Endothelial cell (in vitro differentiated cells): ENCODE results near the gene KBTBD12. TPM values are rescaled to one million over a fixed set of nuclear protein-coding genes. Genes with fewer than 3 reads are reported as not detected.

Source experiments
- DNase-seq: peaks from one replicate; pipeline ENCODE4 v3.0.0; 2021; ENCODE audit warnings: low spot score
- H3K27ac Mint-ChIP-seq: one replicate; pipeline ENCODE4 v1.8.0; 2021; ENCODE audit warnings: mixed read lengths, inconsistent platforms; ENCODE audit not compliant: unreplicated experiment
- H3K27me3 Mint-ChIP-seq: one replicate; pipeline ENCODE4 v1.8.0; 2021; ENCODE audit warnings: mild to moderate bottlenecking, moderate library complexity, mixed read lengths, inconsistent platforms; ENCODE audit not compliant: unreplicated experiment
- H3K36me3 Mint-ChIP-seq: one replicate; pipeline ENCODE4 v1.8.0; 2021; ENCODE audit warnings: mild to moderate bottlenecking, low read depth, mixed read lengths, inconsistent platforms; ENCODE audit not compliant: unreplicated experiment
- H3K4me1 Mint-ChIP-seq: one replicate; pipeline ENCODE4 v1.8.0; 2021; ENCODE audit warnings: mild to moderate bottlenecking, mixed read lengths, inconsistent platforms; ENCODE audit not compliant: unreplicated experiment
- H3K4me3 Mint-ChIP-seq: one replicate; pipeline ENCODE4 v1.8.0; 2021; ENCODE audit warnings: mild to moderate bottlenecking, mixed read lengths, inconsistent platforms; ENCODE audit not compliant: unreplicated experiment
- H3K9me3 Mint-ChIP-seq: one replicate; pipeline ENCODE4 v1.8.0; 2021; ENCODE audit warnings: mixed read lengths, inconsistent platforms; ENCODE audit not compliant: unreplicated experiment
- CTCF ChIP-seq: fragments of 200-600 bp; sonication (generic); IDR thresholded peaks from one replicate; pipeline ENCODE4 v1.5.0; 2021; ENCODE audit warnings: antibody characterized with exemption; ENCODE audit not compliant: unreplicated experiment
- total RNA-seq: library from RNA; stranded (reverse); fragmentation: NEBNext Ultra II Directional; extraction: Animal tissue kit (Norgen Biotek cat#: 25700); gene quantifications from one replicate; pipeline ENCODE4 v1.2.1, GENCODE V29; 2021; ENCODE audit not compliant: unreplicated experiment

KBTBD12 gene
- total RNA-seq, 1 donor from 2014 or later = 0.05 TPM

- no peaks in the 10 kb centered on the region for H3K4me1 Mint-ChIP-seq
These were observed 28.1 kb upstream of the KBTBD12 start for GRCh38 chr3:127886956-127887231.

GRCh38 chr3:127887321-127887720, 27.7 kb upstream of the KBTBD12 start:
- peaks cover 5% of the 10 kb centered on the region for H3K36me3 Mint-ChIP-seq
- H3K27ac Mint-ChIP-seq = no peak overlapping the region
- peaks cover 3% of the 10 kb centered on the region for H3K27me3 Mint-ChIP-seq
- H3K4me1 Mint-ChIP-seq = no peaks in the 10 kb centered on the region
- no peaks in the 10 kb centered on the region for H3K9me3 Mint-ChIP-seq
- no peak overlapping the region for H3K4me3 Mint-ChIP-seq
- no peak for DNase-seq
- no peak for TF ChIP-seq CTCF

More at GRCh38 chr3:127886956-127887231, 28.1 kb upstream of the KBTBD12 start:
- no peak overlapping the region for H3K27ac Mint-ChIP-seq
- no peak overlapping the region for H3K4me3 Mint-ChIP-seq
- peaks cover 5% of the 10 kb centered on the region for H3K36me3 Mint-ChIP-seq
- H3K27me3 Mint-ChIP-seq = peaks cover 3% of the 10 kb centered on the region
- TF ChIP-seq CTCF = no peak
- no peak for DNase-seq
- no peaks in the 10 kb centered on the region for H3K9me3 Mint-ChIP-seq

GRCh38 chr3:127888156-127888555, 26.9 kb upstream of the KBTBD12 start:
- no peak for DNase-seq
- H3K4me1 Mint-ChIP-seq = no peaks in the 10 kb centered on the region
- H3K4me3 Mint-ChIP-seq = no peak overlapping the region
- H3K27me3 Mint-ChIP-seq = peaks cover 3% of the 10 kb centered on the region
- no peaks in the 10 kb centered on the region for H3K9me3 Mint-ChIP-seq
- H3K27ac Mint-ChIP-seq = no peak overlapping the region
- H3K36me3 Mint-ChIP-seq = peaks cover 5% of the 10 kb centered on the region
- TF ChIP-seq CTCF = no peak

- DNase-seq = no peak
- no peaks in the 10 kb centered on the region for H3K4me1 Mint-ChIP-seq
- peaks cover 5% of the 10 kb centered on the region for H3K36me3 Mint-ChIP-seq
- no peak overlapping the region for H3K27ac Mint-ChIP-seq
- H3K4me3 Mint-ChIP-seq = no peak overlapping the region
- H3K9me3 Mint-ChIP-seq = no peaks in the 10 kb centered on the region
- peaks cover 3% of the 10 kb centered on the region for H3K27me3 Mint-ChIP-seq
- no peak for TF ChIP-seq CTCF
These were observed 26.4 kb upstream of the KBTBD12 start for GRCh38 chr3:127888564-127889107.

GRCh38 chr3:127889461-127889863, 25.6 kb upstream of the KBTBD12 start:
- no peaks in the 10 kb centered on the region for H3K4me1 Mint-ChIP-seq

More at GRCh38 chr3:127889461-127889863, 25.6 kb upstream of the KBTBD12 start:
- Mint-ChIP-seq H3K27me3 (peaks cover 3% of the 10 kb centered on the region), H3K4me3 (no peak overlapping the region), H3K27ac (no peak overlapping the region), H3K36me3 (peaks cover 5% of the 10 kb centered on the region), H3K9me3 (no peaks in the 10 kb centered on the region)
- no peak for DNase-seq
- TF ChIP-seq CTCF = no peak
